ENCODE data around the gene POLR2E.
"Not testable (repeated sequence)": the region's sequence is repeated elsewhere in the genome, so short reads cannot be mapped to it uniquely, and the experiment has no call there.

POLR2E gene

GRCh38 chr19:1125601-1126467, 30.7 kb upstream of the POLR2E start:
- DNase-seq: no peak

GRCh38 chr19:1123885-1124677, 28.9 kb upstream of the POLR2E start:
- no peak for DNase-seq

GRCh38 chr19:1123381-1123780, 28.2 kb upstream of the POLR2E start:
- DNase-seq: no peak

DNA sequence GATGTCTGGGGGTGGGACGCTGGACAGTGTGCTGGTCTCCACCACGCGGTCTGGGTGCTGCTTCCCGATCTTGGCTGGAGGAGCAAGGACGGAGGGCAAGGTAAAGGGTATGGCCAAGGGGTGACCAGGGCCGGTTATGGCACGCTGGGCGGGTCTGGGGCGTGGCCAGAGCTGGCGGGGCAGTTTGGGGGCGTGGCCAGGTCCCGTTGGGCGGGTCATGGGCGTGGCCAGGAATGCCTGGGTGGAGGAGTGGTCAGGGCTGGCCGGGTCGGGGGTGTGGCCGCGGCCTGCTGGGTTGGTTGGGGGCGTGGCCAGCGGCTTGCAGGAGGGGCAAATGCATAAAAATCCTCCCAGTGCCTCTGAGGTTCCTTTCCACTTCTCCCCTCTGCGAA, 27.8 kb upstream of the POLR2E start:
- peak; percentile 74 for DNase-seq

DNA sequence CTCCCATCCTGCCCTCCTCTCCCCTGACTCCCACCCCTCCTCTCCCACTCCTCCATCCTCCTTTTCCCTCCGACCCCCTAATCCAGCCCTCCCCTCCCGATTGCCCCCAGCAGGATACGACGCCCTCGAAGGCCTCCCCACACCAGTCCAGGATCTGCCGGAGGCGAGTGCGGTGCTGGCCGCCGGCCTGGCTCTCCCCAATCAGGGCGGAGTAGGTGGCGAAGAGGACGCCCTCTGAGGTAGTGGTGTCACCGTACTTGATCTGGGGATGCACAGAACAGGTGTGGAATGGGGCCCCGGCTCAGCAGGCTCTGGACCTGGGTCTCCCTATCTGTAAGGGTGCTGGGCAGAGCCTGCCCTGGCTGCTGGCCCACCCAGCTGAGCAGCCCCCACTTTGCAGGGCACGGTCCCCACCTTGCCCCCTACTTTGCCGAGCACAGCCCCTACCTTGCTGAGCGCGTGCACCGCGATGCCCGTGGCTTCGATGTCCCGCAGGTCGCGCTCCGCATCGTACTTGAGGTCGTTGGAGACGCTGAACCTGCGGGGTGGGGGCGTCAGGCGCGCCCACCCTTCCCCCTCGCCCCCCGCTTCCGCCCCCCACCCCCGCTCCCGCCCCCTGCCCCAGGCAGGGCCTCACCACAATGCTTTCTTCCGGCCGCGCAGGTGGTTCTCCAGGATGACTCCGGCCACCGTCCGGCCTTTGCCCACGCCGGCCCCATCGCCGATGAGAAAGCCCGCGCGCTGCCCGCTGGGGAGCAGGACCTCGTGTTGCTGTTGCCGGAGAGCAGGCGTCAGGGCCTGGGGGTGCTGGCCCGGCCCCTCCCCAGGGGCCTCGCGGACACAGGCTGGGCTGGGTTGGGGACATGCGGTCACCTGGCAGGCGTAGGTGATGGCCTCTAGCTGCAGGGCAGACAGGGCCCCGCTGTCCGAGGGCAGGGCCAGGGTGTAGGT, 27.1 kb upstream of the POLR2E start:
- no peak for DNase-seq

DNA sequence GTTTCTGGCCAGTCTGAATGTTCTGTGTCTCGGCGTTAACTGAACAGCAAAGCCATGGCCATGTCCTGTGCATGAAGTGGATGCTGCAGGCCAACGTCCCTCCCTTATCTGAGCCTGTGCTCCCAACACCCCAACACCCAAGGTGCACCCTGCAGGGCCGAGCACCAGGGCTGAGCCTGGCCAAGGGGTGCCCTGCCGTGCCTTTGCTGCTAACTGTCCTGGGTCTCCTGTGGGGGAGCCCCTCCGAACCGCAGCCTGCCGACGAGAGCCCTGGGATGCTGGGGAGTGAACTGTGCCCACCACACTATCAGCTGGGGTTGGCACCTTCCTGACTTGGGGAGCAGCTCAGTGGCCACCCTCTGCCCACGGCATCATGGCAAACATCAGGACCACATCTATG, 26.2 kb upstream of the POLR2E start:
- DNase-seq: no peak

GRCh38 chr19:1119475-1120217, 24.5 kb upstream of the POLR2E start:
- no peak for DNase-seq

DNA sequence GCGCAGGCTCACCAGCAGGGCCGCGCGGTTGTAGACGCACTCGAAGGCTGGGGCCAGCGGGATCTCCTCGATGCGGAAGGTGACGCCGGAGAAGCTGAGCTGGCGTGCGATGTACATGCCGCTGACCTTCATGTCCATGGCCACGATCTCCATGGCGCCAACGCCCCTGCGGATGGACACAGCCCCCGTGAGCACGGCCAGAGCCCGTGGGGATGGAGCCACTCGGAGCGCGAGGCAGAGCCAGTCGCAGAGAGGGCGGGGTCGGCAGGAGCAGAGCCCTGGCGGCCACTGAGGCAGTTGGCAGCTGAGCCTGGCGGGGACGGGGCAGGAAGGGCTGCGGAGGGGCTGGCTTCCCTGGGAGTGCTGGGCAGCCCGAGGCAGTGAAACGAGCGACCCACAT, 23.8 kb upstream of the POLR2E start:
- no peak for DNase-seq

GRCh38 chr19:1117654-1118053, 22.5 kb upstream of the POLR2E start:
- no peak for DNase-seq

GRCh38 chr19:1116726-1117581, 21.8 kb upstream of the POLR2E start:
- no peak for DNase-seq

GRCh38 chr19:1115646-1116420, 20.7 kb upstream of the POLR2E start:
- no peak for DNase-seq

GRCh38 chr19:1114728-1115127, 19.6 kb upstream of the POLR2E start:
- not testable (repeated sequence) for DNase-seq

DNA sequence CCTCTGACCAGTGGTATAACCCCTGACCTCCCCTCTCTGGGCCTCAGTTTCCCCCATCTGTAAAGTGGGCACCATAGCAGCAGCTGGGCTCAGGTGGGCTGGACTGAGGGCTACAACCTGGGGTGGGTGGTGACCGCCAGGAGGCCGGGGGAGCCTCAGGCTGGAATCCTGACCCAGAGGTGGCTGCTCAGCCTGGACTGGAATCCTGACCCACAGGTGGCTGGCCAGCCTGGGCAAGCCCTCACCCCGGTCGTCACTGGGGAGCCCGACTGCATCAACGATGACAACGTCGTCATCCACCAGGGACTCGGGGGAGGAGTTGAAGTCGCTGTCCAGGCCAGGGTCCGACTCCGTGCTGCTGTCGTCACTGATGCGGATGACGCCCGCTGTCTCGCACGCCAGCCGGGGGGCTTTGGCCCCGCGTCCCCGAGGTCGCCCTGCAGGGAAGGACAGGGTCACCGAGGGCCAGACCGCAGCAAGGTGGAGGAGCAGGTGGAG, 18.9 kb upstream of the POLR2E start:
- DNase-seq: no peak

- DNase-seq: peak; percentile 81
Measured at GRCh38 chr19:1113030-1113985, 18.1 kb upstream of the POLR2E start.

GRCh38 chr19:1112268-1113029, 17.3 kb upstream of the POLR2E start:
- DNase-seq: no peak

DNA sequence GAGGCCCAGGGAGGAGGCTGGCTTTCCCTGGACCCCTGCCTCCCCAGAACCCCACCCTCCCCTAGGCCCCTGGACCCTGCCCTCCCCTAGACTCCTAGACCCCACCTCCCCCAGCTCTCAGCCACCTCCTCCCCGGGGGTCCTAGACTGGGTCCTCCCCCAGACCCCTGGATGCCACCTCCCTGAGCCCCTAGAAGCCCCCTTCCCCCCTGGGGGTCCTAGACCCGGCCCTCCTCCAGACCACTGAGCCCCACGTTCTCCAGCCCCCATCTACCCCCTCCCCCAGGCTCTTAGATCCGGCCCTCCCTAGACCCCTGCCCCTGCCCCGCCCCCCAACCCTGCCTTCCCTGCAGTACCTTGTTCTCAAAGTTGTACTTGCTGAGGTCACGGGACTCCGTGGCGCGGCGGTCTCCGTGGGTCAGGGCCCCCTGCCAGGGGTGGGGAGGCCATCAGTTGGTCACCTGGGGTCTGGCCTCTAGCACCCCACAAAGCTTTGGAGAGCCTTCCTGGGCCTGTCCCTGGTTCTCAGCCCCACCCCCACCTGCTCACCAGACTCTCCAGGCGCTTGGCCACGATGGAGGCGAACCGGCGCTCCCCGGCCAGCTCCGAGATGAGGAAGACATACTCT, 16.6 kb upstream of the POLR2E start:
- DNase-seq: no peak

GRCh38 chr19:1110809-1111640, 15.8 kb upstream of the POLR2E start:
- DNase-seq: no peak

Data from stimulated activated CD4-positive, alpha-beta T cell treated with anti-CD3 and anti-CD28 coated beads, Interleukin-1b, Interleukin-23, amount 100 ng/mL, for 48 hours (primary cell).